ENCODE data around the gene CREB1.
"Not testable (repeated sequence)": the region's sequence is repeated elsewhere in the genome, so short reads cannot be mapped to it uniquely, and the experiment has no call there.

Gene CREB1

GRCh38 chr2:207492461-207492860, 37.3 kb upstream of the CREB1 start:
- no peak overlapping the region for H3K4me3 ChIP-seq (ENCODE audit: low read length)
- DNase-seq (ENCODE audit: low read depth) = no peak
- no peak for TF ChIP-seq CTCF (conservative IDR thresholded peaks at IDR 0.05; ENCODE audit: low read length)

DNA sequence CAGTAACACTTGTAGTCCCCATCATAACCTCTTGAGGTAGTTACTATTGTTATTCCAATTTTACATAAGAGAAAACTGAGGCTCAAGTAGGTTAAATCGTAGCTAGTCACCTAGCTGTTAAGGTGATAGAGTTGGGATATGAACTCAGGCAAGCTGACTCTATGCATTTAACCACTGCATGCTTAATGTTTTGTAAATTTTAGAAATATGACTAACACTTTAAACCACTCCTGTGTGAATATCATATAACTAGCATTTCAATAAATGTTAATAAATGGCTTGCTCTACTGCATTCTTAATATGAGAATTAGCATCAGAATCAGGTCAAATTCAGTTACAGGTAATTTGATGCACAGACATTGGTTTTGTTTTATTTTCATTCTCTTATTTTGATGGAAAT, 35.6 kb upstream of the CREB1 start:
- no peak for DNase-seq (ENCODE audit: low read depth)
- no peak overlapping the region for H3K4me3 ChIP-seq (ENCODE audit: low read length)
- no peak for TF ChIP-seq CTCF (conservative IDR thresholded peaks at IDR 0.05; ENCODE audit: low read length)

DNA sequence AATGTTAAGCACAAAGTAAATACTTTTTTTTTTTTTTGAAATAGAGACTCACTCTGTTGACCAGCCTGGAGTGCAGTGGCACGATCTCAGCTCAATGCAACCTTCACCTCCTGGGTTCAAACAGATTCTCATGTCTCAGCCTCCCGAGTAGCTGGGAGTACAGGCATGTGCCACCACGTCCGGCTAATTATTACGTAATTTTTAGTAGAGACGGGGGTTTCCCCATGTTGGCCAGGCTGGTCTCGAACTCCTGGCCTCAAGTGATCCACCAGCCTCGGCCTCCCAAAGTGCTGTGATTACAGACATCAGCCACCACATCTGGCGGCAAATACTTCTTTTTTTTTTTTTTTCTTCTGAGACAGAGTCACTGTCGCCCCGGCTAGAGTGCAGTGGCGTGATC, 32.8 kb upstream of the CREB1 start:
- not testable (repeated sequence) for DNase-seq (ENCODE audit: low read depth); H3K4me3 ChIP-seq (ENCODE audit: low read length)

- no peak overlapping the region for H3K4me3 ChIP-seq (ENCODE audit: low read length)
- no peak for DNase-seq (ENCODE audit: low read depth)
- no peak for TF ChIP-seq CTCF (conservative IDR thresholded peaks at IDR 0.05; ENCODE audit: low read length)
Measured at GRCh38 chr2:207497596-207497995, 32.2 kb upstream of the CREB1 start.

- H3K4me3 ChIP-seq (ENCODE audit: low read length) = no peak overlapping the region
- DNase-seq (ENCODE audit: low read depth) = no peak
- TF ChIP-seq CTCF (conservative IDR thresholded peaks at IDR 0.05; ENCODE audit: low read length) = no peak
Measured at GRCh38 chr2:207498427-207498826, 31.3 kb upstream of the CREB1 start.

DNA sequence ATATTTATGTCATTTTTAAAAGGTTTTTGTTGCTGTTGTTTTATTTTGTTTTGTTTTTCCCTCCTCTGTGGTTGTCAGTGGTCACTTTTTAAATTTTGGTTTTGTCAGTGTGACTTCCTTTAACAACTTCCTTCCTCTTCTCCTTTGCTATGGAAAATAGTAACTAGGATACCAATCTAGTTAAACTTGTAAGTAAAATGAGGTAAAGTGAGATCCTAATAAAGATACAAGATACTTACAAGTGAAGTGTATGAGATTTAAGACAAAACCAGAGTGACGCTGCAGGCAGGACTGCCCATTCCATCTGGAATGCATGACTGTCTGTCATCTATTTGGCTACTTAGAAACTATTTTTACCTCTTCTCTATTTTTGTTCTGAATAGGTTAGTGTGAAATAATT, 30.6 kb upstream of the CREB1 start:
- H3K4me3 ChIP-seq (ENCODE audit: low read length) = no peak overlapping the region
- no peak for TF ChIP-seq CTCF (conservative IDR thresholded peaks at IDR 0.05; ENCODE audit: low read length)
- DNase-seq (ENCODE audit: low read depth) = no peak

DNA sequence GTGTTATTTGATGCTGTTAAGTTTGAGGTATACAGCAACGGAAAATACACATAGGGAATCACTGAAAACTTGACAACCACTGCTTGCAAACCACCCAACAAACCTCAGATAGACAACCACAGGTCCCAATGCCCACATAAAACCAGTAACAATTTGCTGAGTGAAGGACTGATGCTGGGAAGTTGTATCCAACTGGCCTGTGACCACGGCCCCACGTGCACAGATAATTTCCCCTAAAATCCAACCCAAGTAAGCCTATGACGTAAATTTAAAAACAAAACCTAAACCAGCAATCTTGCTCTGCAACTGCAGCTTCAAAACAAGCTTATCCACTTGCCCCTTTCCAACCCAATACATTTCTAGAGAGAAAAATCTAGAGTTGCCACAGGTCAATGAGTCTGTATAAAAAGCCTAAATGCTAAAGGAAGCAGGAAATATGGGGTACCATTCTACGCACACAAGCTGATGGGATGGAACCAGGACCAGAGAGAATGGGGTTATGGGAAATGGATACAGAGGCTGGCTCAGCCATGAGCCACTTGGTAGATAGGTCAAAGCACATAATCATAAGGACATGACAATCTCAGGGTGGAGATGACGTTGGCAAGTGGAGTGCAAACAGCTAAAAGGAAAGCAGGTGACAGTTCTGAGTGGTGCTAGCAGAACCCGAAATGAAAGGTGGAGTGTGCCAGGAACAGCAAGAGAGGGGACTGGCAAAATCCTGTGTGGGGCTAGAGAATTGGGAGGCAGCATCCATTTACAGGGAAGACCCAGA, 27.8 kb upstream of the CREB1 start:
- TF ChIP-seq CTCF (conservative IDR thresholded peaks at IDR 0.05; ENCODE audit: low read length) = no peak
- no peak overlapping the region for H3K4me3 ChIP-seq (ENCODE audit: low read length)
- no peak for DNase-seq (ENCODE audit: low read depth)
